Ecto neural progenitor cell (in vitro differentiated cells): ENCODE data around the gene ASB15.
"Not testable (repeated sequence)": the region's sequence is repeated elsewhere in the genome, so short reads cannot be mapped to it uniquely, and the experiment has no call there.

ENCODE experiments used
- DNase-seq: peaks from one replicate; pipeline ENCODE4 v3.0.0-alpha.2; 2018; ENCODE audit warnings: low spot score

The ASB15 gene

DNA sequence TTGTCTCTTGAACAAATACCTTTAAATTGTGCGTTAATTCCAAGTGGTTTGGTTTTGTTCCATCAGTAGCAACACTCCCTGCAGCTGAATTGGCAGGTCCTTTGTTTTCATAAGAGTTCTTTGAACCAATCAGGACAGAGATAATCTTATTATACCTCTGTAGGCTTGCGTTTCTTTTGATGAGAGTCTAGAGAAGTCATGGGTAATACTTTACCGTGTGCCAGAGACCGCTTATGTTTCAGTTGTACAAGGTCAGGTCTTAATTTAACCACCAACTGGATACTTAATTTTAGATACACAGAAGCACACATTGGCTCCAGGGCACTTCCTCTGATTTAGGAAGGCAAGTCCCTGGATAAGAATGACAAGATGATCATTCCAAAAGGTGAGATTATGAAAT lies at the start of gene ASB15:
Gene ASB15 (plus strand): TSS at position 292 of the 400 bp plus-strand sequence. CDS start 12,682 bp downstream, outside the sequence.
- DNase-seq, result no peak

DNA sequence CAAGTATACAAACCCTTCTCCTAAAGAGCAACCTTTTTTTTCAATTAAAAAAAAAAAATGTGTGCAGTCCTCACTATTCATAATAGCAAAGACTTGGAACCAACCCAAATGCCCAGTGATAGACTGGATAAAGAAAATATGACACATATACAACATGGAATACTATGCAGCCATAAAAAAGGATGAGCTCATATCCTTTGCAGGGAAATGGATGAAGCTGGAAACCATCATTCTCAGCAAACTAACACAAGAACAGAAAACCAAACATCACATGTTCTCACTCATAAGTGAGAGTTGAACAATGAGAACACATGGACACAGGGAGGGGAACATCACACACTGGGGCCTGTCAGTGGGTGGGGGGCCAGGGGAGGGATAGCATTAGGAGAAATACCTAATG lies 49.5 kb upstream of the ASB15 start:
- DNase-seq, result not testable (repeated sequence)

DNA sequence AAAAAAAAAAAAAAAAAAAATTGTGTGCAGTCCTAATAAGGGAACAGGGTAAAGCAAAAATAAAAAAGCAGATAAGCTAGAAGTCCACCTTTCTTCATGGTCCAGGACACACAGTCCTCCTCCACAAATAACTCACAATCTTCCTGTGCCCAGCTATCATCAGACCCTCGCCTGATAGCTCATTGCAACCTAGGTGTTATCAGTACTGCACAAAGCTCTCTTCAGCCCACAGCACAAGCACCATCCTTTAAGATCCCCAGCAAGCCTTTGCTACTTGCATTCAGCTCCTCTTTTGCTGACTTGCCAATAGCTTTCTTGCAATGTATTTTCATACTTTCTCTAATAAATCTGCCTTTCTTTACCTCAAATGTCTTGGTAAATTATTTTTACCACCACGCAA lies 49.0 kb upstream of the ASB15 start:
- no peak for DNase-seq

DNA sequence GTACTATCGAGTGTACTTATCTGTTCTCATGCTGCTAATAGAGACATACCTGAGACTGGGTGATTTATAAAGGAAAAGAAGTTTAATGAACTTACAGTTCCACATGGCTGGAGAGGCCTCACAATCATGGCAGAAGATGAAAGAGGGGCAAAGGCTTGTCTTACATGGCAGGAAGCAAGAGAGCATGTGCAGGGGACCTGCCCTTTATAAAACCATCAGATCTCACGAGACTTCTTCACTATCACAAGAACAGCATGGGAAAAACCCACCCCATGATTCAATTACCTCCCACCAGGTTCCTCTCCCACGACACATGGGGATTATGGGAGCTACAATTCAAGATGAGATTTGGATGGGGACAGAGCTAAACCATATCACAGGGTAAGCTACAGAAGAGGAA lies 48.5 kb upstream of the ASB15 start:
- DNase-seq, result no peak

DNA sequence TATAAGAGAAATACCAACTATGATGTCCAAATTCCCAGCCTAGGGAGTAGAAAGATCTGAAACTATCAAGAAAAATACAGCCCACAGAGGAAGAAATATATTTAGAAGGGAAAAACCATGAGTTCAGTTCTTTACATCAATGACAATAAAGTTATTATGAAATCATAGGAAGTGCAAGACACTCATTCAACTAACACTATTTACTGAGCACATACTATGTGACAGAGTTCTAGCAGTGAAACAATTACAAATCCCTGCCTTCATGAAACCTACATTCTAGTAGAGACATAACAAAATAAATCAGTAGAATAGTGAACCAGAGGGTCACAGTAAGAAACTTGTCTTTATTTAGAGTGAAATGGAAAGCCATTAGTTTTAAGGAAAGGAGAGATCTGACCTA lies 46.1 kb upstream of the ASB15 start:
- no peak for DNase-seq

DNA sequence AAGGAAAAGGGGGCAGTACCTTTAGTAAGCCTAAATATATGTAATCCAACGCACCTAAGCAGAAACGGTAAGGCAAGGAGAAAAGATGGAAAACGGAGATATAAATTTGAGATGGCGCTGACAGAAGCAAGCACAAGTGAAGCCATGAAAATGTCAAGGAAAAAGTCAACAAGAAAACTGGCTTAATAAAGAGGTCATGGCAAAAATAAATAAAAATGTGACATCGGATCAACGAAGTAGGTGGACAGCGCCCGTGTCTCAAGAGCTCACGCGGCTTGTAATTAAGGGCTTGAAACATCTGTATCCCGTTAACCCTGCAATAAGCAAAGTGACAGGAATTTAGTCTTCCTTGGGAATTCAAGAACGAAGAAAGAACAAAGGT lies 44.6 kb upstream of the ASB15 start:
- DNase-seq, result no peak

DNA sequence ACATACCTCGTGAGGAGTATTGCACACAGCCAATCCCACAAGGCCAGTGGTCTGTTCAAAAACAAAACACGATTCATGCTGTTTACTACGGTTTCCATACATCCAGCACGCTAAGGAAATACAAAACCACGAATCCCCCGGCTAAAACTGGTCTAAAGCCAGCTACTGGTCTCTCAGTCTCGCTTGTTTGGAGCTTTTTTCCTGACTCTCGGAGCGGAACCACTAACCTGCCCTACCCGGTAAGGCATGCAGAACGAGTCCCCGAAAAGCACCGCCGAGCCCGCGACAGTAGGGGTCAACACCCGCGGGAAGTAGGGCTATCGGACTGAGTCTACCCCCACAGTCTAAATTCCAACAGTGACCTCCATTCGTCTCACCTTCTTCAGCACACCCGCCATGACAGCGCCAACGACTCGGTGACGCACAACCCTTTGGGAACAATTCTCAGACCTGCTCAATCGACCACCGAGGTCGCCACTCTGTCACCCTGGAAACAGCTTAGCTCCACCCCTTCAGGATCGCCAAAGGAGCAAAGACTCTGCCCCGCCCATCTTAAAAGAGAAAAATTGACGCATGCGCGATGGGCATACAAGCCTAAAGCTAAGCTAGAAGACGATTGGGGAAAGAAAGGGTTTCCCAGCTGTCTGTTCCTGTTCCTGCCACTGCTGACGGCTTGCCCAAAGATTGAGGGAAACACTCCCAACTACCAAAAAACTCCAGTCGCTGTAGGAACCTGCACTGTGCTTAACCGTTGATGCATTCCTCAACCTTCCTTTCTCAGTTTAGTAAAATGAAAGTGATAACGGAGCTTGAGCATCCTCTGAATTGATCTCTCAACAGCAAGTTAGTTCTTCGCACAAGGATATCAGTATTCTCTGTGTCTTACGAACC lies 44.0 kb upstream of the ASB15 start, which contains the start of gene NDUFA5:
Gene NDUFA5 (minus strand): TSS at position 421 of the 891 bp plus-strand sequence. CDS start 23 bp downstream, at position 398.
- DNase-seq, result peak; percentile 95

DNA sequence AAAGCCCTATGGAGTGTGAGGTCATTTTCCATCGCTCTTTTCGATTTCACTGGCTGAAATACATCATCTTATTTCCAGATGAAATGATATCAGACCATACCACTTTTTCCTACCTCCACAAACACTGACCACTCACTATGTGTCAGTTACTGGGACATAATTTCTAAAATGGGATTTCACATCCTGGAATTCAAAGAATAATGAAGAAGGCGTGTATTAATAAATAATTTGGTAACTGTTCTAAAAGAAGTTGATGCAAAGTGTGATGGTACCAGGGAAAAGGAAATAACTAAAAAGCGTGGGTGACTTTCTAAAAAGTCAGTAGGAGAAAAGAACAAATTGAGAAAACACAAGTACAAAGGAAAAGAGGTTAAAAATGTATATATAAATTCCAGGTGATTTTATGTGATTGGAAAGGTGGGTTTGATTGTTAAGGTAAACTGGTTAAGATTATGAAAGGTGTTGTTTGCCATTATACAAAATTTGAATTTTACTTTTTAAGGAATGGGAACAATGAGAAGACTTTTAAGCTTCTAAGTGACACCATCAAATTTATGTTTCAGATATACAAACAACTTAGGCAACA lies 43.2 kb upstream of the ASB15 start:
- no peak for DNase-seq

DNA sequence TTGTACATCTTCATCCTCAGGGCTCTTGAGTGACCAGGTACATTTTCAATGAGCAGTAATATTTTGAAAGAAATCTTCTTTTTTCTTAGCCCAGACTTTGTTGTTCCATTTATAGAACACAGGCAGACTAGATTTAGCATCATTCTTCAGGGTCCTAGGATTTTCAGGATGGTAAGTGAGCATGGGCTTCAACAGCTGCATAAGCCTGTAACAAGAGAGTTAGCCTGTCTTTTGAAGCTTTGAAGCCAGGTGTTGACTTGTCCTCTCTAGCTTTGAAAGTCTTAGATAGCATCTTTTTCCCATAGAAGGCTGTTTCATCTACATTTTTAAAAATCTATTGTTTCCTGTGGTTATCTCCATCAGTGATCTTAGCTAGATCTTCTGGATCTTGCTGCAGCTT lies 39.5 kb upstream of the ASB15 start:
- no peak for DNase-seq

DNA sequence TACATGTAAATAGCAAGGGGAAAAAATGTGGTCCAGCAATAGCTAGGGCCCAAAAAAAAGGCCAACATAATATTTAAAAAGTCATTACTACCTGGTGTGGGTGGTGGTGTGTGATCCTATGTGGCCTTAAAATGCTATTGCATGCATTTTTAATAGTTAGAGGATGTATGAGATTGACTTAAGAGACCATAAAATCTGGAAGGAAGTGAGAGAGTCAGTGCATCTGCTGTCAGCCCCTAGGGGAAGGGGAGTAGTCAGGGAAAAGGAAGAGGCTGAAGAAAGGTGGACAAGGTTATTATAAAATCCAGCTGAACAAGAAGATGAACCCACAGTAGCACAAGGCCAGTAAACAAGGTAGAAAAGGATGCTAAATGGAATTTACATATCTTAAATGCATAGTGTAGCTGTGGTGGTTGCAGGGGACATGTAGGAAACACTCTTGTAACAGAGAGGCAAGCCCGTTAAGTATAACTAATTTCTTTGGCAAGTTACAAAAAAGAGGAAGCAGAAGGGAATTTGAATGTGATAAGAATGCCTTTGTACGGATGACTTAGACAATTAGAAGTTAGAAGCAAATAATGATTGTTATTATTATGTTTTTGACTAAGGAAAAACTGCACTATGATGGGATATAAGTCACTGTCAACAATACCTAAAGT lies 32.1 kb upstream of the ASB15 start:
- DNase-seq, result no peak

DNA sequence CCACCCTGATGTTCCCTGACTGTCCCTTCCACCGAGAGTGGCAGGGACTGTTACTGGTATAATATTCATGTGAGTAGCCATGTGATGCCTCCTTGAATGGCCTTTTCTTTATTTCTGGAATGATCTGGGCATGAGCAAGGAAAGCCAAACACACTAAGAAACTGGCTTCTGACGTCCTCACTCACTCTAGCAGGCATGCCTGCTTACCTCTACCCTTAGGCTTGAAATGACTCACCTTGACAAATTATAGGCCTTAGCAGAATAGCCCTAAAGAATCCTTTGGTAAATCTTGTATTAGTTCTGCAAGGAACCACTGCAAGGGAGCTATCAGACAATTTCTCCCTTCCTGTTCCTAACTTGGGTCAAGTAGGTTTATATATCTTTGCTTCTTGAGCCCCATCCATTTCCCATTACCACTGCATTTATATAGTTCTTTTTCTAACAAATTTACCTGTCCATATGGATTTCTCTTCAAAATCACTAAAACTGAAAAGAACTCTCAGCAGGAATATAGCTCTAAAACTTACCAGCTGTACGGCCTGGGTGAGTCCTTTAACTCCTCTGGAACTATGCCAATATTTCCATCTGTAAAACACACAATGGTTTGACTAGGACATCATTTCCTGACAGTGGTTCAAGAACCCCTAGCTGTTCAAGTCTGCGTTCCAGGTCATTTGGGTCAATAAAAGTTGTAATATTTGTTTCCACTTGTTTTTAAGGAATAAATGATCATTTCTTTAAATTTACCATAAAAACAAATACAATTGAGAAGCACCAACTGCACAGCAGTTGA lies 31.0 kb upstream of the ASB15 start:
- no peak for DNase-seq

DNA sequence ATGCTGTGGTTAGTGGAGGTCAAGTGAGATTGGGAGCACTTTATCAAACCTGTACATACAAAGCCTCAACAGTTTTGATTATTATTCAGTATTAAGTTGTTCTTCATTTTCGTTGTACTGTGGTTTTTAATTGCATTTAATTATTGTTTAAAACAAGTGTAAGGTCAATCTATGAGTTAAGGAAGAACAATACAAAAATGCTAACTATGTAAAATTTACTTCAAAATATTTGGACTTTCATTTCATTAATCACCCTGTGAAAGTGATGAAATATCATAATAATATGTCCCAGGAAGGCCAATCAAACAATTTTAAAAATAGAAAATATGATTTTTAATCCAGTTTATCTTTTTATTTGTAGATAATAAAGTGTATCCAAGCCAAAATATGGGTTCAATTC lies 30.4 kb upstream of the ASB15 start:
- DNase-seq, result no peak

DNA sequence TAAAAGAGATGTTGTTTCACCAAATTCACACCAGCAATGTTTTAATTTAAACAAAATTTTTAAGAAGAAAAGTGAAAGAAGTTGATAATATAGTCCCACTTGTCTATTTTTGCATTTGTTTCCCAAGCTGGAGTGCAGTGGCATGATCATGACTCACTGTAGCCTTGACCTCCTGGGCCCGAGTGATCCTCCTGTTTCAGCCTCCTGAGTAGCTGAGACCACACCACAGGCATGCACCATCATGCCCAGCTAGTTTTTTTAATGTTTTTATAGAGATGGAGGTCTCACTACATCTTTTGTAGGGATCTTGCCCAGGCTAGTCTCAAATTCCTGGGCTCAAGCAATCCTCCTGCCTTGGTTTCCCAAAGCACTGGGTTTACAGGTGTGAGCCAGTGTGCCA lies 29.9 kb upstream of the ASB15 start:
- no peak for DNase-seq

DNA sequence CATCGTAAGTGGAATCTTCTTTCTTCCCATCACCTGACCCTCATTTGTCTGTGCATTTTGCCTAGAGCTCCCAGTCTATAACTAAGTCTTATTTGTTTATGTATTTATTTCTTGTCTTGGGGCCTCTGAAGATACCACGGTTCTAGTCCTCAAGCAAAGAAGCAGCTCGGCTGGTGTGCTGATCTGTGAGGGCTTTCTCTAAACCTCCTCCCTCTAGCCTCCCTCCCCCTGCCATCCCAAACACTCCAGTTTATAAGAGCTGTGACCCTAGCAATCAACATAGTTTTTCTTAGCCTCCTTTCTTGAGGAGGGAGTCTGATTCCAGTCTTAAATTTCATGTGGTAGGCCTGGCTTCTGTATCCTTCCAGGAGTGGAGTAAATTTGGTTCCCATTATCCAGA lies 28.3 kb upstream of the ASB15 start:
- no peak for DNase-seq

DNA sequence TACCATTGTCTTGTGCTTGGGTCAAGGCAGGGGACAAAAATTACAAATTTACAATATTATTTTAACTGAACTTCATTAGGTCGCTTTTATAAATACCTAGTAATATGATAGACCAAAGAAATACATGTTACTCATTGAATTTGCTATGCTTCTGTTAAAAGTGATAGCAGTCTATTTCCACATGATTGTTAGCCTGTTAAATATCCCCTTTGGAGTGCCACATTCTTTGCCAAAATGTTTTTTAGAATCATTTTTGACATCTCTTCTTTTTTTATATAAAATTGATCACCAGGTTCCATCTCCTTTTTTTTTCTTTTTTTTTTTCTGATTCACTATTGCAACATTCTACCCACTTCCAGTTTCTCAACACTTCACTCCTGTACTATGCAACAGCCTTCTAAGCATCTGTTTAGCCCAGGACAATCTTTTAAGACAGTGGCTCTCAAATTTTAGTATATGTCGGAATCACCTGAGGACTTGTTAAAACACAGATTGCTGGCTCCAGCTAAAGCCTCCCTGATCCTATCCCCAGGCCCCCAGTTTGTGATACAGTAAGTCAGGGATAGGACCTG lies 27.6 kb upstream of the ASB15 start:
- DNase-seq, result no peak

DNA sequence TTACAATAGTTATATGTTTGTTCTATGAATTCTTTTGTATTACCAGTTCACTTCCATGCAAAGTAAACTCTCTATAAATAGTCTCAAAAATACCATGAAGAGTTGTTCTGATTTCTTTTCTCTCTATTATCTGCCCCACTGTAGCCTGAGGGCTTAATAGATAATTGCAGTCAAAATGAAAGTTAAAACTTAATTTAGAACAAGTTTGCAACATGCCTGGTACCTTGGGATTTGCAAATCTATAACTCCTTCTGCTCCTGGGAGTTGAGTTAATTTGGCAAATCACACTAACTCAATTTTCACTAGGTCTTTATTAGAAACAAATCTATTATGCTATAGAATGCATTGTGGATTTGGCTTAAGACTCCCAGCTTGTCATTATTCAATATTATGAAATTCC lies 22.2 kb upstream of the ASB15 start:
- DNase-seq, result no peak

DNA sequence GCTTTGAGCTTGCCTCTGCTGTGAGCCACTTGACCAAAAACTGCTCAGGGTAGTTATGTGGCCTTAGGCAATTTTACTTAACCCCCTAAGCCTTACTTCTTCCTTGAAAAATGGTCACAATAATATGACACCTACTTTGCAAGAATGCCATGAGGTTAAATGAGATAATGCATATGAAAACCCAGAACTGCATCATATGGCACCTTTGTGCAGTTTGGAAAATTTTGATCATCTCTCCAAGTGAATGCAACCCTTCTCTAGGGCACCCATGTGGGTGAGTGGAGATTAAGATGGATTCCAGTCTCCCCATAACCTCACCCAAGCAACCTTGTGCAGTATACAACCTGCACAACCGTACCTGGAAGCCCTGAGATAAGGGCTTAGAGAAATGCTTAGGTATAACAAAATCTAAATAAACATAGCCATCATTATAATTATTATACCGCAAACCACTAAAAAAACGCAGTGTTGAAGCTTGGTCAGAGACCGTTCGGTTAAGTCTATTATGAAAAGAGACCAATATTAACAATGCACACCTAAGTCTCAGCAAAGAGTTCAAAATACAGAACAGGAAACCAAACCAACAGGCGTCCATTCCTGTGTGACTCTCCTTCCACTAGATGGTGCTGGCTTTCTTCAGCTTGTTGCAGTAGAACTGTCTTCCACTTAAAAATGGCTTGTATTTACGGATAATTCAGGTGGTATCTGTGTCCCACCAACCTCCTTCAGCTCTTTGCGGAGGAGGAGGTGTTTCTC lies 21.0 kb upstream of the ASB15 start:
- DNase-seq, result peak; percentile 52

DNA sequence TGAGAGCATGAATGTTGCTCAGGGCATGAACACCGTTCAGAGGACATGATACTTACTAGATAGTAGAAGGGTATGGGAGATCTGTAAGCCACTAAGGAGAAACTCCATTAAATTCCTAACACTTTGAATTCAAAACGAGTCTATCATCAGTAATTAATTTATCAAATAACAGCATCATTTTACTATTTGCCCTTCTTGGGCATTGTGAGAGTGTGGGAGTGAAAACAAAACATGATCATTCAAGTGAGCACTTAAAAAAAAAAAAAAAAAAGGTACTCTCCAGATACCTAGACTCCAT lies 20.5 kb upstream of the ASB15 start:
- DNase-seq, result no peak

DNA sequence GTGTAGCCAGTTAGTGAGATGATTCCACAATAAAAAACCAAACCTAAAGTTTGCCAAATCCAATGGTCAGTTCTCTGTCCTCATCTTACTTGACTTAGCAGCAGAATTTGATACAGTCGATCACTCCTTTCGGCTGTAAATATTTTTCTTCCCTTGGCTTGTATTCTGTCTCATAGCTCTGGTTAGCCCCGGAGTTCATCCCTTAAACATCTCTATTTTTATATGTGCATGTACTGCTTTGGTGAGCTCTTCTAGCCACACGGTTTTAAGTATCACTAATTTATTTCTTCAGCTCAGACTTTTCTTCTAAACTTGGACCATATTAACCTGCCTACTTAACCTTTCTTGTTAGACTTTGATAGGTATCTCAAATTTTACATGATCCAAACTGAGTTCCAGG lies 17.8 kb upstream of the ASB15 start:
- no peak for DNase-seq

DNA sequence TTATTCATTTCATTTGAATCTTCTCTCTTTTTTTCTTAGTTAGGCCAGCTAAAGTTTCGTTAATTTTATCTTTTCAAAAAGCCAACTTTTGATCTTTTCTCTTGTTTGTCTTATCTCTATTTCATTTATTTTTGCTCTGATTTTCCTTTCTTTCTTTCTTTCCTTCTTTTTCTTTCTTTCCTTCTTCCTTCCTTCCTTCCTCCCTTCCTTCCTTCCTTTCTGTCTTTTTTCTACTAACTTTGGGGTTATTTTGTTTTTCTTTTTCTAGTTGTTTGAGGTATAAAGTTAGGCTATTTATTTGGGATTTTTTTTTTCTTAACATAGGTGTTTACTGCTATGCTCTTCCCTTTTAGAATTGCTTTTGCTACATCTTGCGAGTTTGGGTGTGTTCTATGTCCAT lies 13.2 kb upstream of the ASB15 start:
- DNase-seq, result no peak

DNA sequence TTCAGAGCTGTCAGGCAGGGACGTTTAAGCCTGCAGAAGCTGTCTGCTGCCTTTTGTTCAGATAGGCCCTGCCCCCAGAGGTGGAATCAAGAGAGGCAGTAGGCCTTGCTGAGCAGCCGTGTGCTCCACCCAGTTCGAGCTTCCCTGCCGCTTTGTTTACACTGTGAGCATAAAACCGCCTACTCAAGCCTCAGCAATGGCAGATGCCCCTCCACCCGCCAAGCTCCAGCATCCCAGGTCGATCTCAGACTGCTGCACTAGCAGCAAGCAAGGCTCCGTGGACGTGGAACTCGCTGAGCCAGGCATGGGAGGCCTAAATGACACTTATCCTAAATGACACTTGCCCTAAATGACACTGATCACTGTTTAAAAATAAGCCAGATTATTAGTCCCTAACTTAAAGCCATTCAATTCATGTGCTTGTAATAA lies 6.8 kb upstream of the ASB15 start:
- peak; percentile 81 for DNase-seq
